ENCODE data around the gene COL18A1. TPM values are rescaled to one million over a fixed set of nuclear protein-coding genes. Genes with fewer than 3 reads are reported as not detected.

COL18A1 gene
- total RNA-seq, 1 donor from 2014 or later, result 150 TPM

DNA sequence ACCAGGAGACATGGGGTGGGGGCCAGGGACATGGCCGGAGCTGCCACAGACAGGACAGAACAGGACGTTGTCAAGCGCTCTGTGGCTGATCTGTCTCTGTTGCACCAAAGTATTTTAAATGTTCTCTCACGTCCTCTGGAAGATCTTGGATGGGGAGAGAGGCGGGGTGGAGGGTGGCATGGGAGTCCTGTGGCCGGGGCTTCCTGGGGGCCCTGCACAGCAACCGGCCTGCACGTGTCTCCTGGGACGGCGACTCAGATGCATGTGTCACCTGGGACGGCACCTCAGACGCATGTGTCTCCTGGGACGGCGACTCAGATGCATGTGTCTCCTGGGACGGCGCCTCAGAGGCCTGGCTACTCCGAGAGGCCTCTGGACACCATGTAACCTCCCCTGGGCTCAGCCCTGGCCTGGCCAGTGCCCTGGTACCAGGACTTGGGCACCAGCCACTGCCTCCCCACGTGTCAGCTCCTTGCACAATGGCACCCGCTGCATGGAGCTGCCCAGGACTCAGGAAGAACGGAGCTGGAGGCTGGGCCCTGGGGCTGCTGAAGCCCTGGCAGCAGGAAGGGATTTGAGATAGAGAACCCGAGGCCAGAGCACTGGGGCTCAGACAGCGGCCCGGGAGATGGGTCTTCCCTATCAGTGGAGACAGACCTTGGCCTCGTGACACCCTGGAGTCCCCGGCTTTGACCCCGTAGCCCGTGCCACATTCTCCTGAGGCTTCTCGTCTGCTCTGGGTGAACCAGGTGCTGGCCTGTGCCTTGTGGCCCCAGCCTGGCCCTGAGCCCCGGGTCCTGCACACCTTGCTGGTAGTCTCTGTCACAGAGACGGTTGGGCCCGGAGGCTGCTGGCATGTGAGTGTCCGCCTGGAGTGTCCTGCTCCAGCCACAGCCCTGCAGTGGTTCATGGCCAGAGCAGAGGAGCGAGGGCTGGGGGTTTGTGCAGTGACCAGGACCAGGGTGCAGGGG is 152.0 kb downstream of the COL18A1 start:
- DNase-seq (ENCODE audit: extremely low spot score, unreplicated experiment), result no peak
- peaks cover 5% of the 10 kb centered on the region for H3K4me1 Mint-ChIP-seq (ENCODE audit: unreplicated experiment)
- H3K36me3 Mint-ChIP-seq, result no peaks in the 10 kb centered on the region
- no peak overlapping the region for H3K4me3 Mint-ChIP-seq
- H3K27me3 Mint-ChIP-seq, result peaks cover 5% of the 10 kb centered on the region
- H3K27ac Mint-ChIP-seq, result no peak overlapping the region
- TF ChIP-seq, protein P1, sequence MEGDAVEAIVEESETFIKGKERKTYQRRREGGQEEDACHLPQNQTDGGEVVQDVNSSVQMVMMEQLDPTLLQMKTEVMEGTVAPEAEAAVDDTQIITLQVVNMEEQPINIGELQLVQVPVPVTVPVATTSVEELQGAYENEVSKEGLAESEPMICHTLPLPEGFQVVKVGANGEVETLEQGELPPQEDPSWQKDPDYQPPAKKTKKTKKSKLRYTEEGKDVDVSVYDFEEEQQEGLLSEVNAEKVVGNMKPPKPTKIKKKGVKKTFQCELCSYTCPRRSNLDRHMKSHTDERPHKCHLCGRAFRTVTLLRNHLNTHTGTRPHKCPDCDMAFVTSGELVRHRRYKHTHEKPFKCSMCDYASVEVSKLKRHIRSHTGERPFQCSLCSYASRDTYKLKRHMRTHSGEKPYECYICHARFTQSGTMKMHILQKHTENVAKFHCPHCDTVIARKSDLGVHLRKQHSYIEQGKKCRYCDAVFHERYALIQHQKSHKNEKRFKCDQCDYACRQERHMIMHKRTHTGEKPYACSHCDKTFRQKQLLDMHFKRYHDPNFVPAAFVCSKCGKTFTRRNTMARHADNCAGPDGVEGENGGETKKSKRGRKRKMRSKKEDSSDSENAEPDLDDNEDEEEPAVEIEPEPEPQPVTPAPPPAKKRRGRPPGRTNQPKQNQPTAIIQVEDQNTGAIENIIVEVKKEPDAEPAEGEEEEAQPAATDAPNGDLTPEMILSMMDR (conservative IDR thresholded peaks at IDR 0.05), result no peak
- no peaks in the 10 kb centered on the region for H3K9me3 Mint-ChIP-seq

DNA sequence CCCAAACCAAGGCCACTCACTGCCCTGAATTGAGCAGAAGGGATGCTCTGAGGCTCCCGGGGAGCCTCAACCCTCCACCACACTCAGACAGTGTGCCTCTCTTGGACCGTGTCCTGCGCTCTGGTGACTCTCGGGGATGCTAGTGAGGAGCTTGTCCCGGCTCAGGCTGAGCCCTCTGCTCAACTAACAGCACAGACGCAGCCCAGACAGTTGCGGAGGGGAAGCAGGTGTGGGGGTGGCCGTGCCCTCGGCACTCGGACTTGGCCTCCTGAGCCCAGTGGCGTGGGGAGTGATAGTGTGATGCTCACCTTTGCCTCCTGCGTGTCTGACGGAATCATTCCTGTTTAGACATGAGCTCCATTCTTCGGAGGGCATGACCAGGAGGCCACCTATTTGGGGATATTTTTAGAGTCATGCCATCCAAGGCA is 152.7 kb downstream of the COL18A1 start:
- TF ChIP-seq, protein P1 (conservative IDR thresholded peaks at IDR 0.05), result no peak
- DNase-seq (ENCODE audit: extremely low spot score, unreplicated experiment), result no peak
- H3K36me3 Mint-ChIP-seq, result no peaks in the 10 kb centered on the region
- H3K9me3 Mint-ChIP-seq, result no peaks in the 10 kb centered on the region
- no peak overlapping the region for H3K4me3 Mint-ChIP-seq
- peaks cover 6% of the 10 kb centered on the region for H3K27me3 Mint-ChIP-seq
- no peak overlapping the region for H3K27ac Mint-ChIP-seq
- peaks cover 5% of the 10 kb centered on the region for H3K4me1 Mint-ChIP-seq (ENCODE audit: unreplicated experiment)

DNA sequence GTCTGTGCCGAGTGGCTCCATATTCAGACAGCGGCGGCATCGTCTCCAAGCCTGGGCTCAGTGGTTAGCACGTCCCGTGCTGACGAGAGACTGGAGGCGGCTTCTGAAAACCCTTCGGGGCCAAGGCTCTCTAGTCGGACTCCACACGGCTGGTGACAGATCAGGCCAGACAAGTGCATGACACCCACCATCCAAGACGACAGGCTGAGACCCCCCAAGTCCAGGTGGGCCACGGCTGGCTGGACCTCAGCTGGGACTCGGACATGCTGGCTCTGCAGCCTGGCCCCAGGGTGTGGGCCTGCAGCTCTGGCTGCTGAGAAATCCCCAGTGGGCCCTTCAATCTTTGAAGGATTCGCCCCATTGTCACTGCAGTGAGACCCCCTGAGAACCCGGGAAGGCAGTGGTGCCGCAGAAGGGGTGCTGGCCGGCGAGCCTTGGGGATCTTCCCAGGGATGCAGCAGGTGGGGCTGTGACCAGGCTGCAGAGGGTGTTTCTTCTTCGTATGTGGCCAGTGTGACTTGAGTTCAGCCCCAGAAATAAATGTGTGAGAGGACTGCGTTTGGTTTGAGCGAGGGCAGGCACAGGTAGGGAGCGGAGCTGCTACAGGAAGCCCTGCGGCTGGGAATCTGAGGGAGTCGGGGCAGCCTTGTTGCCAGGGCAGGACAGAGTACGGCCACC is 153.2 kb downstream of the COL18A1 start:
- peaks cover 10% of the 10 kb centered on the region for H3K27me3 Mint-ChIP-seq
- no peak overlapping the region for H3K27ac Mint-ChIP-seq
- peaks cover 3% of the 10 kb centered on the region for H3K9me3 Mint-ChIP-seq
- no peak overlapping the region for H3K4me3 Mint-ChIP-seq
- H3K4me1 Mint-ChIP-seq (ENCODE audit: unreplicated experiment), result peaks cover 5% of the 10 kb centered on the region
- DNase-seq (ENCODE audit: extremely low spot score, unreplicated experiment), result no peak
- TF ChIP-seq, protein P1 (conservative IDR thresholded peaks at IDR 0.05), result no peak
- H3K36me3 Mint-ChIP-seq, result no peaks in the 10 kb centered on the region

DNA sequence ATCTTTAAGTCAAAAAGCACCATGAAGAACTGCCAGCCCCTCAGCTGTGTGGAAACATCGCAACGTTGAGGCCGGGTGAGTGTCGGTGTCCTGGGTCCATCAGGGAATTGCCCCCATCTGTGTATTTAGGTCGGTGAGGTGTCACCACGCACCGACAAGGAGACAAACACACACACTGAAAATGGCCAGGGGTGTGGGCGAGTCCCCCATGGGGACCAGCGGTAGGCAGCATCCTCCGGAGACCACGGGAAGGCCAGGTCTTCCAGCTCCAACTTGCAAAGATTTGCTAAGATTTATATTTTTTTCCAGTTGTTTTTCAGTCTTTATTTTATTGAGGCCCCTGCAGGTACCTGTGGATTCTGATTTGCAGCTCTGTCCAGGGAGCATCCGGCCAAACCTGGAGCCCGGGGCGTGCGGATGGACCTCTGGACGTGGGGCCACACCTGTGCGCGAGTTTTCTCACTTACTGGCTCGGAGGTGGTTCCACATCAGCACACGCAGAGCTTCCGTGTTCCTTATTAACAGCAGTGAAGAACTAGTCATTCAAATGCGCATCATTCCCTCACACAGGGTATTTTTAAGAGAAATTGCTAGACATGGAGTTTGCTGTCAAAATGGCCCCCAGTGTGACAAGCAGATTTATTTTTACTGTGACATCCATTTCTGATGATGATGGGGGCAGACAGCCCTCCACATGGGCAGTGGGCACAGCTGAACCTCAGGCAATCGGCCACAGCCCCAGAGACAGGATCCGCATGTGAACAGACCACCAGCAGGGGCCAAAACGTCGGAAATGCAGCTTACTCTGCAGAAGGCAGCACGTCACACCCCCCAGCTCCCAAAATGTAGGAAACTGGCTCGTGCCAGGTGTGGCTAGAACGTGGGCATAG is 154.5 kb downstream of the COL18A1 start:
- Mint-ChIP-seq H3K9me3 (peaks cover 9% of the 10 kb centered on the region), H3K27ac (no peak overlapping the region), H3K4me3 (no peak overlapping the region), H3K27me3 (peaks cover 15% of the 10 kb centered on the region), H3K4me1 (ENCODE audit: unreplicated experiment) (peaks cover 4% of the 10 kb centered on the region), H3K36me3 (no peaks in the 10 kb centered on the region)
- TF ChIP-seq, protein P1 (conservative IDR thresholded peaks at IDR 0.05), result no peak
- DNase-seq (ENCODE audit: extremely low spot score, unreplicated experiment), result no peak
